HepG2 (cell line): ENCODE data around the gene FSD1. TPM values are rescaled to one million over a fixed set of nuclear protein-coding genes. Genes with fewer than 3 reads are reported as not detected.

Source experiments
- ATAC-seq: fragments of 200-7000 bp; cut with Tn5 transposase; 3 replicates; pipeline ENCODE4 v1.9.1; 2020; ENCODE audit warnings: mild to moderate bottlenecking, moderate library complexity
- BruUV-seq: library from RNA; stranded (reverse); fragments of 400-500 nt; replicated peaks from 2 replicates; lab custom pipeline; 2021; lab: Mats Ljungman, UMichigan
- CTCF ChIA-PET: fragments of 300-600 bp; formaldehyde crosslinking; extraction: SDS; loops from one replicate; lab custom pipeline; 2021; ENCODE audit warnings: low total read pairs, inconsistent platforms, low intra/inter-chr PET ratio; lab: Yijun Ruan, JAX
- POLR2A ChIA-PET: fragments of 350-600 bp; sonication (Branson Sonifier 250); formaldehyde crosslinking; loops from one replicate; lab custom pipeline; 2020; ENCODE audit warnings: antibody characterized with exemption, inconsistent platforms; lab: Yijun Ruan, JAX
- DNase-seq: peaks from one replicate; pipeline ENCODE4 v3.0.0-alpha.2; 2015; ENCODE audit warnings: low spot score
- FAIRE-seq: peaks from 3 replicates; lab custom pipeline; 2011; peaks lifted over from hg19 to GRCh38; lab: Jason Lieb, UNC
- H2AFZ ChIP-seq: one replicate; pipeline ENCODE4 v1.6.1; 2011; ENCODE audit warnings: low read length, inconsistent platforms
- H3K27ac ChIP-seq: fragments of 300-600 bp; 3 replicates; pipeline ENCODE4 v1.8.0; 2011; ENCODE audit warnings: mixed run types, mild to moderate bottlenecking, mixed read lengths, low read length, inconsistent platforms; ENCODE audit not compliant: insufficient read depth; ENCODE audit errors: extremely low read length
- H3K27me3 ChIP-seq, 2 experiments: fragments of 200-600 bp in 1 of 2; 2 replicates in 1 of 2; 3 replicates in 1 of 2; pipeline versions ENCODE4 v1.6.0 to v1.8.0; 2011; ENCODE audit warnings: low read length in 2 of 2, mild to moderate bottlenecking in 2 of 2, moderate library complexity in 2 of 2, inconsistent platforms in 1 of 2; ENCODE audit not compliant: insufficient read depth in 2 of 2, control insufficient read depth in 1 of 2
- H3K36me3 ChIP-seq, 2 experiments: fragments of 200-600 bp in 1 of 2; replicated peaks in 1 of 2; 2 replicates in 1 of 2; 3 replicates in 1 of 2; pipeline versions ENCODE4 v1.5.1 to v1.8.0; 2011; ENCODE audit warnings: low read length in 2 of 2, inconsistent platforms in 1 of 2; ENCODE audit not compliant: insufficient read depth in 2 of 2, control insufficient read depth in 1 of 2
- H3K4me1 ChIP-seq: 2 replicates; pipeline ENCODE4 v1.5.1; 2012; ENCODE audit warnings: low read length, inconsistent platforms; ENCODE audit not compliant: insufficient read depth
- H3K4me2 ChIP-seq: 2 replicates; pipeline ENCODE4 v1.6.0; 2011; ENCODE audit warnings: low read depth, low read length, inconsistent platforms
- H3K4me3 ChIP-seq, 3 experiments: fragments of 200-600 bp in 1 of 3; sonication (generic), shearing (Covaris generic) in 1 of 3; replicated peaks in 1 of 3; 2 replicates each; pipeline ENCODE4 v1.5.1; 2011 to 2016; ENCODE audit warnings: low read length in 3 of 3, inconsistent platforms in 2 of 3, low read depth in 2 of 3, mild to moderate bottlenecking in 2 of 3, control low read depth in 1 of 3, mixed read lengths in 1 of 3; ENCODE audit not compliant: insufficient read depth in 1 of 3
- H3K79me2 ChIP-seq: one replicate; pipeline ENCODE4 v1.6.1; 2011; ENCODE audit warnings: low read length, inconsistent platforms; ENCODE audit not compliant: insufficient read depth
- H3K9ac ChIP-seq: 2 replicates; pipeline ENCODE4 v1.6.0; 2011; ENCODE audit warnings: mild to moderate bottlenecking, low read depth, low read length, inconsistent platforms; ENCODE audit not compliant: insufficient read depth
- H3K9me3 ChIP-seq: 2 replicates; pipeline ENCODE4 v1.5.1; 2012; ENCODE audit warnings: mild to moderate bottlenecking, low read length
- H4K20me1 ChIP-seq: 2 replicates; pipeline ENCODE4 v1.6.0; 2011; ENCODE audit warnings: inconsistent platforms, mild to moderate bottlenecking, low read length, moderate library complexity; ENCODE audit not compliant: insufficient read depth
- ARNT2 ChIP-seq: sonication (generic); formaldehyde crosslinking; IDR thresholded peaks from 2 replicates; pipeline ENCODE4 v1.8.0; 2022; ENCODE audit warnings: mild to moderate bottlenecking, low read depth, missing genetic modification reagents, moderate library complexity
- BORCS8-MEF2B ChIP-seq: sonication (generic); formaldehyde crosslinking; IDR thresholded peaks from 2 replicates; pipeline ENCODE4 v1.8.0; 2022; ENCODE audit warnings: mild to moderate bottlenecking, missing genetic modification reagents
- HCFC1 ChIP-seq: fragments of 150-350 bp; IDR thresholded peaks from 2 replicates; pipeline ENCODE4 v1.6.1; 2014; ENCODE audit warnings: low read depth, low read length
- PCBP1 ChIP-seq: fragments of 200-400 bp; formaldehyde crosslinking; IDR thresholded peaks from 2 replicates; pipeline ENCODE4 v1.6.1; 2017; ENCODE audit warnings: mild to moderate bottlenecking, low read depth, low read length, borderline replicate concordance
- PHF20 ChIP-seq: sonication (generic); formaldehyde crosslinking; IDR thresholded peaks from 2 replicates; pipeline ENCODE4 v1.5.0; 2020; ENCODE audit warnings: mild to moderate bottlenecking, missing genetic modification reagents
- YY1 ChIP-seq: IDR thresholded peaks from 2 replicates; pipeline ENCODE4 v1.6.1; 2011; ENCODE audit warnings: low read length, low read depth, moderate library complexity, mild to moderate bottlenecking; ENCODE audit not compliant: insufficient read depth, insufficient replicate concordance
- ZFYVE20 ChIP-seq: sonication (generic); formaldehyde crosslinking; IDR thresholded peaks from 2 replicates; pipeline ENCODE4 v1.8.0; 2023; ENCODE audit warnings: low read depth, mild to moderate bottlenecking, moderate library complexity, missing genetic modification reagents, borderline replicate concordance
- WGBS: methylation state at CpG from one replicate; pipeline ENCODE4 v1.1.6; 2017; ENCODE audit warnings: low lambda C conversion rate; 5-methylcytosine and 5-hydroxymethylcytosine counted together
- in situ Hi-C: cut with HindIII; loops from 2 replicates; pipeline ENCODE4 v1.10.0; 2017; ENCODE audit warnings: low pct_unique_long_range_greater_than_20kb; ENCODE audit not compliant: extremely low pct_ligation_motif_present
- intact Hi-C: fragments of 100-400 bp; cut with micrococcal nuclease; formaldehyde crosslinking; loops from one replicate; pipeline ENCODE4 v1.10.0; 2022; ENCODE audit not compliant: unreplicated experiment
- polyA plus RNA-seq, 8 experiments: library from polyadenylated mRNA; depleted of rRNA in 3 of 8; stranded (reverse) in 7 of 8; unstranded in 1 of 8; fragments of >200 nt; fragmentation: Illumina TruSeq in 4 of 8; extraction: Trizol in 4 of 8; gene quantifications; 2 replicates each; pipeline versions ENCODE4 v1.2.1 to v1.2.3, GENCODE V29; 2011 to 2016; ENCODE audit warnings: low read depth in 4 of 8, missing spikeins in 1 of 8, mixed read lengths in 1 of 8; ENCODE audit not compliant: insufficient read depth in 1 of 8
- total RNA-seq, 5 experiments: library from RNA; depleted of rRNA; stranded (reverse); fragments of >200 nt; fragmentation: Illumina TruSeq; extraction: Trizol; gene quantifications; 2 replicates each; pipeline ENCODE4 v1.2.3, GENCODE V29; 2016; ENCODE audit warnings: low read depth in 1 of 5
- TF ChIP-seq, protein P1 (sequence below): sonication (generic); formaldehyde crosslinking; IDR thresholded peaks from 2 replicates; pipeline ENCODE4 v1.4.0; 2020; ENCODE audit warnings: missing genetic modification reagents
- TF ChIP-seq, protein P2 (sequence below): sonication (generic); formaldehyde crosslinking; IDR thresholded peaks from 2 replicates; pipeline ENCODE4 v1.5.0; 2020; ENCODE audit warnings: mild to moderate bottlenecking, missing genetic modification reagents, moderate library complexity

Gene FSD1
- total and polyA plus RNA-seq, 2 of the 13 experiments (the other 11 are each of a cell fraction or from before 2014, with no cell fraction given): 0.29 to 0.66 TPM

DNA sequence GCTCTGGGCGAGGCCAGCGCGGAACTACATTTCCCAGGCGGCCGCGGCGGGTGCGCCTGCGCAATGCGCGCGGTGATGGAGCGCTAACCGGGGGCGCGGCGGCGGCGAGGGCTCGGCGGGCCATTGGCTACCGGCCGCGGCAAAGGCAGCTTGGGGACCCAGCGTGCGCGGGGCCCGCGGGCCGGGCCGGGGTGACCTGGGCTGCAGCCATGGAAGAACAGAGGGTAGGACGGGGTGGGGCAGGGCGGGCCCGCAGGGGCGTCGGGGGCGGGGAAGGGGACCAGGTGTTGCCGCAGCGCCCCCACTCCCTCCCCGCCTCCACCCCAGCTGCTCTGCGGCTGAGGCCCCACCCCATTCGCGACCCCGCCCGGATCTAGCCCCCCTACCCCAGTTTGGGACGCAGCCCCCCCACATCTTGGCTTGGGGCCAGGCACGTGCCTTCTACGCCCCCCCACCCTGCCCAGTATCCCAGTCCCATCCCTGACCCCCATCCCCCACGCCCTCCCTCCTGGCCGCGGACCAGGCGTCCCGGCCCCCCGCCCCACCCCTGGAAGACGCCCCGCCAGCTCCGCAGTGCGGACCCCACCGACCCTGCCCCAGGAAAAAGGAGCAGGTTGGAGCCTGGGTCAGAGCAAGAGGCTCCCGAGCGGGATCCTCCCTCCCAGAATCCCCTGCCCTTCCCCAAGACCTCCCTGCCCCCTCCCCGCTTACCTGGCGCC lies at the start of gene FSD1 (continued):
- TF ChIP-seq, protein P1, sequence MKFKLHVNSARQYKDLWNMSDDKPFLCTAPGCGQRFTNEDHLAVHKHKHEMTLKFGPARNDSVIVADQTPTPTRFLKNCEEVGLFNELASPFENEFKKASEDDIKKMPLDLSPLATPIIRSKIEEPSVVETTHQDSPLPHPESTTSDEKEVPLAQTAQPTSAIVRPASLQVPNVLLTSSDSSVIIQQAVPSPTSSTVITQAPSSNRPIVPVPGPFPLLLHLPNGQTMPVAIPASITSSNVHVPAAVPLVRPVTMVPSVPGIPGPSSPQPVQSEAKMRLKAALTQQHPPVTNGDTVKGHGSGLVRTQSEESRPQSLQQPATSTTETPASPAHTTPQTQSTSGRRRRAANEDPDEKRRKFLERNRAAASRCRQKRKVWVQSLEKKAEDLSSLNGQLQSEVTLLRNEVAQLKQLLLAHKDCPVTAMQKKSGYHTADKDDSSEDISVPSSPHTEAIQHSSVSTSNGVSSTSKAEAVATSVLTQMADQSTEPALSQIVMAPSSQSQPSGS (CRISPR knock-in tag): no peak
- TF ChIP-seq PHF20: no peak
- no peak for TF ChIP-seq BORCS8-MEF2B
- no peak for TF ChIP-seq PCBP1
- TF ChIP-seq HCFC1: peak; percentile 64
- TF ChIP-seq, all 625 proteins: peak for 5

DNA sequence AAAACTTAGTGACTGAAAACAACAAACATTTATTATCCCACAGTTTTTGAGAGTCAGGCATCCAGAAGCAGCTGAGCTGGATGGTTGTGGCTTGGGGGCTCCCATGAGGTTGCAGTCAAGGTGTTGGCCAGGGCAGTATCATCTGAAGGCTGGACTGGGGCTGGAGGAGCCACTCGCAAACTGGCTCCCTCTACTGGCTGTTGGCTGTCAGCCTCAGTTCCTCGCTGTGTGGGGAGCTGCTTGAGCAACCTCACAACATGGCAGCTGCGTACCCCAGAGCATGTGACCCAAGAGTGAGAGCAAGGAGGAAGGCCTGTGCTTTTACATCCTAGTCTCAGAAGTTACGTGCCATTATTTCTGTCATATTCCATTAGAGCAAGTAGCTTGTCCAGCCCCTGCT lies 47.8 kb upstream of the FSD1 start:
- ChIA-PET CTCF (no interaction called here), POLR2A (interaction anchor here (1.4 kb wide), 1 partner anchor 10 kb away, joined by 4 read pairs; no protein-coding TSS in a partner anchor)
- peaks cover 5% of the 10 kb centered on the region for H3K9me3 ChIP-seq
- FAIRE-seq: no peak
- no TSS peak for BruUV-seq
- TF ChIP-seq ARNT2 (CRISPR knock-in tag) (no peak), YY1 (peak; percentile 31), ZFYVE20 (CRISPR knock-in tag) (no peak)
- TF ChIP-seq, protein P2, sequence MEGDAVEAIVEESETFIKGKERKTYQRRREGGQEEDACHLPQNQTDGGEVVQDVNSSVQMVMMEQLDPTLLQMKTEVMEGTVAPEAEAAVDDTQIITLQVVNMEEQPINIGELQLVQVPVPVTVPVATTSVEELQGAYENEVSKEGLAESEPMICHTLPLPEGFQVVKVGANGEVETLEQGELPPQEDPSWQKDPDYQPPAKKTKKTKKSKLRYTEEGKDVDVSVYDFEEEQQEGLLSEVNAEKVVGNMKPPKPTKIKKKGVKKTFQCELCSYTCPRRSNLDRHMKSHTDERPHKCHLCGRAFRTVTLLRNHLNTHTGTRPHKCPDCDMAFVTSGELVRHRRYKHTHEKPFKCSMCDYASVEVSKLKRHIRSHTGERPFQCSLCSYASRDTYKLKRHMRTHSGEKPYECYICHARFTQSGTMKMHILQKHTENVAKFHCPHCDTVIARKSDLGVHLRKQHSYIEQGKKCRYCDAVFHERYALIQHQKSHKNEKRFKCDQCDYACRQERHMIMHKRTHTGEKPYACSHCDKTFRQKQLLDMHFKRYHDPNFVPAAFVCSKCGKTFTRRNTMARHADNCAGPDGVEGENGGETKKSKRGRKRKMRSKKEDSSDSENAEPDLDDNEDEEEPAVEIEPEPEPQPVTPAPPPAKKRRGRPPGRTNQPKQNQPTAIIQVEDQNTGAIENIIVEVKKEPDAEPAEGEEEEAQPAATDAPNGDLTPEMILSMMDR (CRISPR knock-in tag): peak; percentile 39
- H3K36me3 ChIP-seq: peaks cover 19 to 57% of the 10 kb centered on the region in 2 experiments; a peak in 4 of 5 replicates
- H3K27ac ChIP-seq: no peak overlapping the region
- no peaks in the 10 kb centered on the region for H3K4me1 ChIP-seq
- H2AFZ ChIP-seq: no peak overlapping the region
- DNase-seq: no peak
- no peak overlapping the region for H3K9ac ChIP-seq
- H3K79me2 ChIP-seq: no peaks in the 10 kb centered on the region
- no CpG with 5 or more reads among the region's 4 CpGs for WGBS
- in situ Hi-C loops (no loop called here), intact Hi-C loops (no loop called here)
- ATAC-seq: no peak
- no peaks in the 10 kb centered on the region; a peak in 1 of 5 replicates for H3K27me3 ChIP-seq
- H3K4me2 ChIP-seq: no peak overlapping the region
- H3K4me3 ChIP-seq: no peak overlapping the region
- no peaks in the 10 kb centered on the region for H4K20me1 ChIP-seq
